Stomach (tissue), 9 donors: ENCODE results near the gene ARRB2. TPM values are rescaled to one million over a fixed set of nuclear protein-coding genes. Genes with fewer than 3 reads are reported as not detected.

ENCODE experiments used
- DNase-seq, 2 donors: peaks; one replicate each; pipeline versions ENCODE4 v3.0.0 to v3.0.0-alpha.2; 2013 to 2019
- H3K27ac ChIP-seq, 5 donors: fragments of 200-600 bp in 4 of 5; sonication (generic) in 4 of 5; one replicate each; pipeline ENCODE4 v1.5.1; 2013 to 2019; ENCODE audit warnings: mild to moderate bottlenecking in 1 of 5, moderate library complexity in 1 of 5
- H3K27me3 ChIP-seq, 3 donors: fragments of 200-600 bp; sonication (generic); one replicate each; pipeline ENCODE4 v1.5.1; 2017 to 2019; ENCODE audit warnings: mixed run types in 1 of 3
- H3K36me3 ChIP-seq, 4 donors: fragments of 200-600 bp; sonication (generic); 1 replicate in 3 of 4; 2 replicates in 1 of 4; pipeline ENCODE4 v1.5.1; 2016 to 2019
- H3K4me1 ChIP-seq, 4 donors: fragments of 200-600 bp; sonication (generic); one replicate each; pipeline ENCODE4 v1.5.1; 2016 to 2019
- H3K4me3 ChIP-seq, 4 donors: fragments of 200-600 bp; sonication (generic) in 3 of 4; one replicate each; pipeline ENCODE4 v1.5.1; 2016 to 2019; ENCODE audit warnings: mild to moderate bottlenecking in 1 of 4
- H3K9me3 ChIP-seq, 4 donors: fragments of 200-600 bp; sonication (generic); one replicate each; pipeline ENCODE4 v1.5.1; 2016 to 2019
- CTCF ChIP-seq, 7 experiments: fragments of 450-650 bp in 4 of 7; fragments of 200-600 bp in 3 of 7; sonication (generic) in 3 of 7; IDR thresholded peaks; one replicate each; pipeline ENCODE4 v1.5.1; 2016 to 2019; ENCODE audit warnings: antibody characterized with exemption in 7 of 7, control low read depth in 2 of 7, mild to moderate bottlenecking in 1 of 7
- EP300 ChIP-seq: sonication (generic); formaldehyde crosslinking; IDR thresholded peaks from one replicate; pipeline ENCODE4 v1.6.1; 2017; ENCODE audit warnings: antibody characterized with exemption
- POLR2A ChIP-seq, 4 donors: fragments of 450-650 bp; IDR thresholded peaks; one replicate each; pipeline ENCODE4 v1.6.1; 2016; ENCODE audit warnings: antibody characterized with exemption in 4 of 4, control low read depth in 2 of 4, mild to moderate bottlenecking in 1 of 4, moderate library complexity in 1 of 4
- POLR2AphosphoS5 ChIP-seq, 3 donors: sonication (generic); formaldehyde crosslinking; IDR thresholded peaks; one replicate each; pipeline ENCODE4 v1.6.1; 2016; ENCODE audit warnings: antibody characterized with exemption in 3 of 3
- WGBS, 5 donors: extraction: QIAGEN DNeasy Blood & Tissue Kit in 3 of 5; methylation state at CpG; one replicate each; pipeline versions ENCODE4 v1.1.5 to v1.1.7; 2013 to 2018; 5-methylcytosine and 5-hydroxymethylcytosine counted together
- intact Hi-C: fragments of 100-400 bp; cut with DNase I; formaldehyde crosslinking; loops from one replicate; pipeline ENCODE4 v1.15.1; 2023; ENCODE audit warnings: low total_unique reads
- polyA plus RNA-seq, 3 donors: library from polyadenylated mRNA; stranded (reverse); fragments of 200-250 nt; gene quantifications; one replicate each; pipeline ENCODE4 v1.2.3, GENCODE V29; 2013
- total RNA-seq, 5 donors: library from RNA; depleted of rRNA; stranded (reverse); fragments of >200 nt; gene quantifications; one replicate each; pipeline versions ENCODE4 v1.1.0 to v1.2.3, GENCODE V29; 2014 to 2016
- donor health status: healthy with polysubstance abuse.
- donor health status: Bipolar disorder and iron deficiency.
- donor health status: healthy.

Gene ARRB2
- total and polyA plus RNA-seq, 8 donors = 18.7 to 157 (median 37.0) TPM

- H3K4me3 ChIP-seq = no peak overlapping the region
- H3K27me3 ChIP-seq = peaks cover 0 to 5% (median 3%) of the 10 kb centered on the region in 3 donors
- intact Hi-C loops = no loop called here
- H3K9me3 ChIP-seq = no peaks in the 10 kb centered on the region
- WGBS, 5 donors = 57 to 64% (median 61%) methylated on average over 9 of the region's 9 CpGs
- TF ChIP-seq CTCF (IDR thresholded peaks at IDR 0.05) (no peak), POLR2A (IDR thresholded peaks at IDR 0.05) (no peak), EP300 (no peak), POLR2AphosphoS5 (IDR thresholded peaks at IDR 0.05) (no peak)
- no peak for DNase-seq
- no peak overlapping the region for H3K27ac ChIP-seq
- no peaks in the 10 kb centered on the region for H3K4me1 ChIP-seq
- H3K36me3 ChIP-seq = no peaks in the 10 kb centered on the region
Measured at GRCh38 chr17:4665027-4665426, 45.4 kb upstream of the ARRB2 start.

GRCh38 chr17:4666296-4666695 is 44.1 kb upstream of the ARRB2 start:
- Histone ChIP-seq H3K27me3 (peaks cover 0 to 3% (median 0%) of the 10 kb centered on the region in 3 donors), H3K27ac (no peak overlapping the region), H3K4me1 (no peaks in the 10 kb centered on the region), H3K4me3 (no peak overlapping the region), H3K36me3 (peaks cover 0 to 12% (median 10%) of the 10 kb centered on the region in 4 donors), H3K9me3 (no peaks in the 10 kb centered on the region)
- TF ChIP-seq CTCF (IDR thresholded peaks at IDR 0.05) = no peak
- no peak for TF ChIP-seq EP300
- no peak for TF ChIP-seq POLR2AphosphoS5 (IDR thresholded peaks at IDR 0.05)
- no peak for TF ChIP-seq POLR2A (IDR thresholded peaks at IDR 0.05)
- DNase-seq = no peak
- intact Hi-C loops = no loop called here
- WGBS, 5 donors = 64 to 72% (median 68%) methylated on average over 5 of the region's 5 CpGs

GRCh38 chr17:4667166-4667565 is 43.3 kb upstream of the ARRB2 start:
- Histone ChIP-seq H3K27ac (no peak overlapping the region), H3K27me3 (peaks cover 0 to 3% (median 0%) of the 10 kb centered on the region in 3 donors), H3K9me3 (no peaks in the 10 kb centered on the region), H3K4me3 (no peak overlapping the region), H3K36me3 (peaks cover 7 to 21% (median 19%) of the 10 kb centered on the region in 4 donors), H3K4me1 (no peaks in the 10 kb centered on the region)
- DNase-seq = no peak
- WGBS, 5 donors = 63 to 77% (median 71%) methylated on average over 4 of the region's 4 CpGs
- intact Hi-C loops = no loop called here
- TF ChIP-seq POLR2AphosphoS5 (IDR thresholded peaks at IDR 0.05) (no peak), POLR2A (IDR thresholded peaks at IDR 0.05) (no peak), CTCF (IDR thresholded peaks at IDR 0.05) (no peak), EP300 (no peak)

GRCh38 chr17:4672055-4672630 is 38.3 kb upstream of the ARRB2 start:
- no peak overlapping the region for H3K4me3 ChIP-seq
- peaks cover 55 to 71% (median 69%) of the 10 kb centered on the region in 4 donors for H3K36me3 ChIP-seq
- no peaks in the 10 kb centered on the region for H3K9me3 ChIP-seq
- intact Hi-C loops = no loop called here
- H3K27me3 ChIP-seq = no peaks in the 10 kb centered on the region
- TF ChIP-seq POLR2AphosphoS5 (IDR thresholded peaks at IDR 0.05) = no peak
- no peak for TF ChIP-seq POLR2A (IDR thresholded peaks at IDR 0.05)
- no peak for TF ChIP-seq EP300
- no peak for TF ChIP-seq CTCF (IDR thresholded peaks at IDR 0.05)
- no peak overlapping the region for H3K27ac ChIP-seq
- no peak for DNase-seq
- H3K4me1 ChIP-seq = no peaks in the 10 kb centered on the region
- WGBS, 5 donors = 94 to 97% (median 95%) methylated on average over 6 to 9 of the region's 9 CpGs
